ENCODE data around the gene HOXB13.
A peak's percentile ranks its signal among the peaks of the same experiment; 100 is the strongest.

The HOXB13 gene

DNA sequence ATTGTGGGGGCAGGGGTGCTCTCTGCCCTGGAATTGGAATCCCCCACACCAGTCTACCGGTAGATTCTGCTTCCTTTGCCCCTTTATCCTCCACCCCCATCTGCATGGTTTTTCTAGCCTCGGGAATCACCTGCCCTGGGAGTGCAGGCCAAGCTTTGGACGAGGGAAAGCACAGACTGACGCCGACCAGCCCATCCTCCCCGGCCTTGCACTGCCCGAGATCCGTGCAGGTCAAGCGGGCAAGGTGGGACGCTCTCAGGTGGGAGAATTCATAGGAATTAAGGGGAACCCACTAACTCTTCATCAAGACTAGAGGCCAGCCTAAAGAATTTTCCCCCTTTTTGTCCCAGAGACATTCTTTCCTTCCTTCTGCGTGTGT is 9.9 kb upstream of the HOXB13 start:
- no peak overlapping the region for H3K27ac ChIP-seq
- peaks cover 0 to 7% (median 1%) of the 10 kb centered on the region in 4 donors for H3K4me1 ChIP-seq
- H3K9me3 ChIP-seq, result no peaks in the 10 kb centered on the region
- DNase-seq, result no peak
- peaks cover 0 to 98% of the 10 kb centered on the region in 2 donors for H3K27me3 ChIP-seq
- intact Hi-C loops (cut with DNase I; ENCODE audit: low total_unique reads), result no loop called here
- no peak overlapping the region for H3K4me3 ChIP-seq
- TF ChIP-seq, protein P1, sequence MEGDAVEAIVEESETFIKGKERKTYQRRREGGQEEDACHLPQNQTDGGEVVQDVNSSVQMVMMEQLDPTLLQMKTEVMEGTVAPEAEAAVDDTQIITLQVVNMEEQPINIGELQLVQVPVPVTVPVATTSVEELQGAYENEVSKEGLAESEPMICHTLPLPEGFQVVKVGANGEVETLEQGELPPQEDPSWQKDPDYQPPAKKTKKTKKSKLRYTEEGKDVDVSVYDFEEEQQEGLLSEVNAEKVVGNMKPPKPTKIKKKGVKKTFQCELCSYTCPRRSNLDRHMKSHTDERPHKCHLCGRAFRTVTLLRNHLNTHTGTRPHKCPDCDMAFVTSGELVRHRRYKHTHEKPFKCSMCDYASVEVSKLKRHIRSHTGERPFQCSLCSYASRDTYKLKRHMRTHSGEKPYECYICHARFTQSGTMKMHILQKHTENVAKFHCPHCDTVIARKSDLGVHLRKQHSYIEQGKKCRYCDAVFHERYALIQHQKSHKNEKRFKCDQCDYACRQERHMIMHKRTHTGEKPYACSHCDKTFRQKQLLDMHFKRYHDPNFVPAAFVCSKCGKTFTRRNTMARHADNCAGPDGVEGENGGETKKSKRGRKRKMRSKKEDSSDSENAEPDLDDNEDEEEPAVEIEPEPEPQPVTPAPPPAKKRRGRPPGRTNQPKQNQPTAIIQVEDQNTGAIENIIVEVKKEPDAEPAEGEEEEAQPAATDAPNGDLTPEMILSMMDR (IDR thresholded peaks at IDR 0.05), result no peak
- H3K36me3 ChIP-seq, result no peaks in the 10 kb centered on the region

DNA sequence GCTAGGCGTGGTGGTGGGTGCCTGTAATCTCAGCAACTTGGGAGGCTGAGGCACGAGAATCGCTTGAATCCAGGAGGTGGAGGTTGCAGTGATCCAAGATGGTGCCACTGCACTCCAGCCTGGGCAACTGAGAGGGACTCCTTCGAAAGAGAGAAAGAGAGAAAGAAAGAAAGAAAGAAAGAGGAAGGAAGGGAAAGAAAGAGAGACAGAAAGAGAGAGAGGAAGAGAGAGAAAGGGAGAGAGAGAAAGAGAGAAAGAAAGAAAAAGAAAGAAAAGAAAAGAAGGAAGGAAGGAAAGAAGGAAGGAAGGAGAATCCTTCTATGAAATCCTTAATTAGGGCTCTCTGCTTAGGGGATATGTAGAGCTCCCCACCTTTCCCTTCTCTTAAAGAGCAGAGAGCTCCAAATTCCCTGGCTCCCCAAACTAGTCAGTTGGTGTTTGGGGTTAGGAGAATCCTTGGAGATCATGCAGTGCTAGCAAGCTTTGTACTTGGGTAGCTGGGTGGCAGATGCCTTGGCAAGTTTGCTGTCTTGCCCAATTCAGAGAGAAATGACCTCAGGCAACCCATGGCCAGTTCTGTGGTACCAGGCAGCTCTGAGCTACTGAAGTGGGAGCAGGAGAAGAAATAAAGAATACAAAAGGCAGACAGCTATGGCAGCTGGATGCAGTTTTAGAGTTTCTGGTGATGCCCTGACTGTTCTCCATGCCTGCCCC is 8.9 kb upstream of the HOXB13 start:
- TF ChIP-seq, protein P1 (IDR thresholded peaks at IDR 0.05), result no peak
- intact Hi-C loops (cut with DNase I; ENCODE audit: low total_unique reads), result no loop called here
- Histone ChIP-seq H3K9me3 (no peaks in the 10 kb centered on the region), H3K36me3 (no peaks in the 10 kb centered on the region), H3K27ac (no peak overlapping the region), H3K4me3 (no peak overlapping the region), H3K27me3 (peaks cover 0 to 98% of the 10 kb centered on the region in 2 donors), H3K4me1 (peaks cover 0 to 14% (median 4%) of the 10 kb centered on the region in 4 donors)
- peak in 1 of 2 donors; percentile 3 for DNase-seq

DNA sequence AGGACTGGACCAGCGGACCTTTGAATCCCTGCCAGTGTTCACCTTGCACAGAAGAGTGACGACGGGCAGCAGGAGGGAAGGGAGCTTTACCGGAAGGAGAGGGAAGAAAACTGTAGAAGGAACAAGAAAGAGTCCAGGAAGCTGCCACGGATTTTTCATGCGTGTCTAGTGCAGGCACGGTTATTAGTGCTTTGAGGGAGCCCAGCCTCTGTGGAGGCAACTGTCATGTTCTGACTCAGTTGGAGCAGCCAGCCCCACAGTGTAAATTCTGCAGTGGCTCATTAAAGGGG is 6.5 kb upstream of the HOXB13 start:
- H3K27ac ChIP-seq, result no peak overlapping the region
- H3K4me1 ChIP-seq, result peaks cover 0 to 14% (median 4%) of the 10 kb centered on the region in 4 donors
- H3K4me3 ChIP-seq, result no peak overlapping the region
- no peaks in the 10 kb centered on the region for H3K36me3 ChIP-seq
- TF ChIP-seq, protein P1 (IDR thresholded peaks at IDR 0.05), result no peak
- no peaks in the 10 kb centered on the region for H3K9me3 ChIP-seq
- intact Hi-C loops (cut with DNase I; ENCODE audit: low total_unique reads), result no loop called here
- peaks cover 0 to 98% of the 10 kb centered on the region in 2 donors for H3K27me3 ChIP-seq
- DNase-seq, result no peak

DNA sequence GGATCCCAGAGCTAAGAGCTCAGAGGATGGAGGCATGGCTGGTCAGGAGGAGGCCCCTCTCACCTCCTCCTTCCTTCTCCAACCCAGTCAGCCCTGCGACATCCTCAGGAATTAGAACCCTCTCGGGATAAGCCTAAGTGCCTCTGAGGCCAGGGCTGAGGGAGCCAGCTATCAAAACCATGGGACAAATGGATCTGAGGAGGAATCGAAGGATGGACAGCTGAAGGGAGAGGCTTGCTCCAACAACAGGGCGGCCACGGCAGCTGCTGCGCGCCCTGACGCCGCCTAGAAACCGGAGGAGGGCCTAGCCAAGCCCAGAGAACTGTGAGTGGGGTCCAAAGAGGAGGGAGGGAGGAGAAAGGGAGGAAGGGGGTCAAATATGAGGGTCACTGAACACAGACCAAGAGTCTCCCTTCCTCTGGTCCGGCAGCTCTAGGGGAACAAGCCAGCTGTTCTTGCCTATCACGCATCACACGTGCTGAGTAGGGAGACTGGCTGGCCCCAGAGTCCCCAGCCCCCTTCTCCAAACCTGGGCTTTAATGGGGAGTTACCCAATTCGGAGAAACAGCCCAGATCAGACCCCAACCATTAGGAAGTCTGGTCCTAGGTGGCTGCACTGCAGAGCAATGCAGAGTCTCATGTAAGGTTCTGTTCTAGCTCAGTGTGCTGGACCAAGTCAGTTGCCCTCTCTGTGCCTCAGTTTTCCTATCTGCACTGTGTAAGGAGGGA is 5.9 kb upstream of the HOXB13 start:
- DNase-seq, result no peak
- Histone ChIP-seq H3K27ac (no peak overlapping the region), H3K4me1 (peaks cover 0 to 14% (median 4%) of the 10 kb centered on the region in 4 donors), H3K36me3 (no peaks in the 10 kb centered on the region), H3K4me3 (no peak overlapping the region), H3K27me3 (peaks cover 0 to 98% of the 10 kb centered on the region in 2 donors), H3K9me3 (no peaks in the 10 kb centered on the region)
- intact Hi-C loops (cut with DNase I; ENCODE audit: low total_unique reads), result no loop called here
- TF ChIP-seq, protein P1 (IDR thresholded peaks at IDR 0.05), result no peak

DNA sequence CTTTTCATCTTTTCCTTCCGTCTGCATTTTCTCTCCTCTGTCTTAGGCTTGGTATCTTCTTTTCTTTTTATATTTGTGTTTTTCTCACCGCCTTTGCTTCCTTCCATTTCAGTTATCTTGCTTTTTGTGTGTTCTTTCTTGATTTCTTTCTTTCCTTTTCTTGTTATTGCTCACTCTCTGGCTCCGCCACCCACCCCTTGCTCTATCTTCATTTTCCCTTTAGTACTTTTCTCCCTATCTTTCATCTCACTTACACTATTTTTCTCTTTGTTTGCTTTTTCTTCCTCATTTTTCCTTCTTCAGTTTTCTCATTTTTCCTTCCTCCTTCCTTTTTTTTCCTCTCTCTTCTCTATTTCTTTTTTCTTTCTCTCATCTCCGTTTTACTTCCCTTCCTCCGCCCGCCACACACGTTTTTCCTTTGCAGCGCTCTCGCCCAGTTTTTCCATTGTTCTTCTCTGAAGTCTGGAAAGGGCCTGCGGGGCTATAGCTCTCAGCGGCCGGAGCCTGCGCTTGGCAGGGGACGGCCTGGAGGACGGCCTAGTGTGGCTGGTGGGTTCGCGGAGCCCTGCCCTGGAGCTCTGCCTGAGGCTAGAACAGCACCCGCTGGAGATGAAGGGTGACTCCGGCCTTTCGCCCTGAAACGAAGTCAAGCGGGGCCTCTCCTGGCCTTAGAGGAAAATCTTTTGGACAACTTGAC is 5.2 kb upstream of the HOXB13 start:
- intact Hi-C loops (cut with DNase I; ENCODE audit: low total_unique reads), result no loop called here

More for the DNA sequence above, 5.2 kb upstream of the HOXB13 start:
- no peak overlapping the region for H3K27ac ChIP-seq
- peaks cover 0 to 98% of the 10 kb centered on the region in 2 donors for H3K27me3 ChIP-seq
- H3K4me1 ChIP-seq, result peaks cover 0 to 19% (median 8%) of the 10 kb centered on the region in 4 donors
- no peaks in the 10 kb centered on the region for H3K36me3 ChIP-seq
- H3K4me3 ChIP-seq, result no peak overlapping the region
- DNase-seq, result peak in 1 of 2 donors; percentile 23
- TF ChIP-seq, protein P1 (IDR thresholded peaks at IDR 0.05), result no peak
- no peaks in the 10 kb centered on the region for H3K9me3 ChIP-seq

Measured in tibial artery (tissue), 4 donors.